GDM1 (cell line): ENCODE data around the gene DIP2B.

Source experiments
- DNase-seq: peaks from one replicate; lab custom pipeline; 2025; lab: John Stamatoyannopoulos, UW

The DIP2B gene

DNA sequence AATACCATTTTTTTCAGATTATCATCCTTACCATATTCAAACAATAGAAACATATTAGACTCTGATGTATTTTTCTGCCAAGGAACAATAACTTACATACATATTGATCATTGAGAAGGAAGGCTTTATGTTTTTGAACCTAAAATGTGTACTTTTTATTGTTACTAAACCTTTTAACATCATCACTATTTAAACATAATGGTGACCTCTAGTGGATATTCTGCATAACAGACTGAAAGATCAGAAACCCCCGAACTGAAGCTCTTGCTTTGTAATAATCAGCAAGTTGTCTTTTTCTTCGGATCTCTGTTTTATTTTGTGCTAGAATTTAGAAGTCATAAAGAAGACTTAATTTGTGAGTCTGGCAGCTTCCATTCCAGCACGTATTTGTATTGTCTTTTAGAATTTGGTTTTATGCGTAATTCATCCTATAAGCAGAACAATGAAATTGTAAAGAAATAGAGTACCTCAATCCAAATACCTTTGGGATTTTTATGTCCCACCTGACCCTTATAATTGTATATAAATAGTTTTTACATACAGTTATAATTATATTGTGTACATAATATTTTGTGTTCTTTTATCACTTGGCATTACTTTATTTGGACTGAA lies 133.2 kb downstream of the DIP2B start:
- DNase-seq = no peak

DNA sequence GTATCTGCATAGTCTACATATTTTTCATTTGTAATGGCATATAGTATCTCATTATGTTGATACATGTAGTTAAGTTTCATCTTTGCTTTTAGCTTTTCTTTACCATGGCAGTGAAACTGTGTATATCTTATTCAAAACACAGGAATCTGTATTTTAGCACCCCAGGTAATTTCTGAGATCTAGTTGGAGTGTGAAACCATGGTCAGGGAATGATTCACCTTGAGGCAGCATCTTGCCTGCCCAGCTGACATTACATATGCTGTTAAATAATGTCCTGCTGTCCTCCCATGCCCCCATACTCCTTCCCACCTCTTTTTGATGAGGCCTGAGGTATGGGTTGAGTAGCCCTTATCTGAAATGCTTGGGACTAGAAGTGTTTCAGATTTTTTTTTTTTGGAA lies 133.7 kb downstream of the DIP2B start:
- DNase-seq = no peak

DNA sequence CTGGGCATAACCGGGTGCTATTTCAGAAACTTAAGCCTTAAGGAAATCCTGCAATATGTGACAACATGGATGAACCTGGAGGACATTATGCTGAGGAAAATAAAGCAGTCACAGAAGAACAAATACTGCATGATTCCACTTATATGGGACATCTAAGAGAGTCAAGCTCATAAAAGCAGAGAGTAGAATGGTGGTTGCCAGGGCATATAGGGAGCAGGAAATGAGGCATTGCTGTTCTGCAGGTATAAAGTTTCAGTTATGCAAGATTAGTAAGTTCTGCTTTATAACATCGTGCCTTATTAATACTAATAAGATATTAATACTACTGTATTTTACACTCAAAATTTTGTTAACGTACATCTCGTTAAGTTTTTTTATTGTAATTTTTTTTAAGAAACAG lies 134.9 kb downstream of the DIP2B start:
- no peak for DNase-seq

DNA sequence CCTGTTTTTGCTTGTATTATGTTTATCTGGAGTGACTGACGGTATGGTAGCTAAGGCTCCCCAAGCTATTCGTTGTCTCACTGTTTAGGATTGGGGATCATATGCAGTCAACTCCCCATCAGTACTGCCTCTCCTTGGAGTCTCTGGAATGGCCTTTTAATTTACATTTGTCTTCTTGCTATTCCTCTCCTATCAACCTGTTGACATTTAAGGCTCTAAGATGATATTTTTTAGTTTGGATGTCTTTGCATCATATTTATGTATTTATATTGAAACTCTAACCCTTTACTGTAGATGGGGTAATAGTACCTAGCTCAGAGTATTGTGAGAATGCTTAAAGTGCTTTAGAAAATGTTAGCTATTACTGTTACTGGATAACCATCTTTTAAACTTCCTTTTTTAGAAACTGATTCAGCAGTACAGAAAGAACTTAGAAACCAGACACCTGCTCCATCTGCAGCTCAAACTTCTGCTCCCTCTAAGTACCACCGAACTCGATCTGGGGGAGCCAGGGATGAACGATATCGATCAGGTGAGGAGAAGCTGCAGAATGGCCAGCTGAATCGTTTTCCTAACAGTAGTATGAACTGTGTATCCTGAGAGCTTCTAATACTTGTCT lies 135.6 kb downstream of the DIP2B start:
- DNase-seq = no peak

DNA sequence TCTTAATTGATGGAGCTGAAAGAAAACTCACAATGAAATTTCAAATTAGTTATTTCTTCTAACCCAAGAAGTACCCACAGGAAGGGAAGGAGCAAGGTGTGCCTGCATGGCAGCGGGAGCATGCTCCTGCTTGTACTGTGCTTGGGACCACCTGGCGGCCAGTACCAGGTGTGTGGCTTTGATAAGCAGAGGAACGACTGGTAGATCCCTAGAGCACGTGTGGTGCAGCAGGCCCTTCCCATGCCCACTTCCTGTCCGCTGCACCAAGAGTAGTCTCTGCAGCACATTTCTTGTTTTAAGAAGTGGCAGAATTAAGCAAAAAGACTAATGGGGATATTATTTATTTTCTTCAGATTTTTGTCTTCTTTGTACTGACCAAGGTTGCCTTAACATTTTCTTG lies 136.8 kb downstream of the DIP2B start:
- DNase-seq = no peak

DNA sequence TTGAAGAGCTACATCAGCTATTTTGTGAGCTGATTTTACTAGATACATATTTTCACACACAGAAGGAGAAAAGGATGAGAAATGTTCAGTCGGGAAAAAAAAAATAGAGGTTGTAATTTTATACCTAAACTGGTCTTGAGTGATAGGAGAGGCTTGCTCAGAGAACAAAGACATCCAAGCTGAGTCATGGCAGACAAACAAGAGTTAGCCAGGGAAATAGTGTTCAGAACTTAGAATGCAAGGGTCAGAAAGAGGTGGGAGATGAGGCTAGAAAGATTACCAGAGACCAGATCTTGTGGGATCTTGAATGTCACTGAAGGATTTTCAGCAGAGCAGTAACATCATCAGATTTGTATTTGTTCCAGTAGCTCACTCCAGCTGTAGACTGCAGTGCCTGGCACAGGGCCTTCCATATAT lies 137.3 kb downstream of the DIP2B start:
- no peak for DNase-seq

DNA sequence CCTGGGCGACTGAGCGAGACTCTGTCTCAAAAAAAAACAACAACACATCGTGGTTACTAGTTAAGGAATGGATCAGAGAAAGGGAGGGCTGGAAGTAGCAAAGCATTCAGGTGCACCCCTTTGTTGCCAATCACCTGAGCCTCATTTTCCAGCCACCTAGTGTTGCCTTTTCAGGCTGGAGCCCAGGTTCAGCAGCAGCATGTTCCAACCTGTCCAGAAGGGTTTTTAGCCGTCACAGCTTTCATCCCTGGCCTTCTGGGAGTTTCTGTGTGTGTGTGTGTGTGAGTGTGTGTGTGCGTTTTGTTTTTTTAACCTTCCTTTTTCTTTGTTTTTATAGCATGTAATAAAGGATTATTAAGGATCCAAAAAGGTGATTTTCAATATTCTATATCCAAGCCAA lies 138.0 kb downstream of the DIP2B start:
- DNase-seq = no peak

DNA sequence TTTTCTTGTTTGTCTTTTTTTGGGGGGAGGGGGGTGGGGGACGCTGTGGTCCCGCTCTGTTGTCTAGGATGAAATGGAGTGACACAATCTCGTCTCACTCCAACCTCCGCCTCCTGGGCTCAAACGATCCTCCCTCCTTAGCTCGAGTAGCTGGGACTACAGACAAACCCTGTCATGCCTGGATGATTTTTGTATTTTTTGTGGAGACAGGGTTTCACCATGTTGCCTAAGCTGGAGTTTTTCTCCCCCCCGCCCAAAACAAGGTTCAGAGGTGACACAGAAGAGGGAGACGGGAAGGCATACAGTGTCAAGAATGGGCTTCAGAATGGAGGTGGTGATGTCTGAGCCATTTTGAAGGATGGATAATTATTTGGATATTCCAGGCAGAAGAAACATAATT lies 142.2 kb downstream of the DIP2B start:
- no peak for DNase-seq

DNA sequence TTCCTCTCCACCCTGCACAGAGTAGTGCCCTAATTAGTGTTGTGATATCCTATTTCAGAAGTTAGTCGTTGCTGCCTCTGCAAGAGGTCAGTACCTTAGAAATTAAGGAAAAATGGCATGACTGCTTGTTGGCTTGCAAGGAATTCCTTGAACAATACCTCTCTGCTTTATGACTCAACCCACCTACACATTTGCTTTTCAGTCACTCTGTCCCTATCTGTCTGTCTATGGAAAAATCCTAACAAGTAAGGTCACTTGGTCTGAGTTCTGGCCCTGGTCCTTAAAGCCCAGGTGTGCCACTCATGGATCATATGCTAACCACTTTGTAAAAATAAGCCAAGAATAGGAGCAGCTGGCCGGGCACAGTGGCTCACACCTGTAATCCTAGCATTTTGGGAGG lies 142.7 kb downstream of the DIP2B start:
- no peak for DNase-seq

DNA sequence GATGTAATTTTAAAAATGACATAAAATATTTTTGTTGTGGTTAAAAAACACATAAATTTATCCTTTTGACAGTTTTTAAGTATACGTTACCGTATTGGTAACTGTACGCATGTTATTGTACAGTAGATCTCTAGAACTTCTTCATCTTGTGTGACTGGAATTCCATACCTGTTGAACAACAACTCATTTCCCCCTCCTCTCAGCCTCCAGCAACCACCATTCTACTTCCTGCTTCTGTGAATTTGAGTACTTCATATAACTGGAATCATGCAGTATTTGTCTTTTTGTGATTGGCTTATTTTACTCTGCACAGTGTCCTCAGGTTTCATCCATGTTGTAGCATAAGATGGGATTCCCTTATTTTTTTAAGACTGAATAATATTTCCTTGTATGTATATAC lies 145.5 kb downstream of the DIP2B start:
- DNase-seq = no peak

DNA sequence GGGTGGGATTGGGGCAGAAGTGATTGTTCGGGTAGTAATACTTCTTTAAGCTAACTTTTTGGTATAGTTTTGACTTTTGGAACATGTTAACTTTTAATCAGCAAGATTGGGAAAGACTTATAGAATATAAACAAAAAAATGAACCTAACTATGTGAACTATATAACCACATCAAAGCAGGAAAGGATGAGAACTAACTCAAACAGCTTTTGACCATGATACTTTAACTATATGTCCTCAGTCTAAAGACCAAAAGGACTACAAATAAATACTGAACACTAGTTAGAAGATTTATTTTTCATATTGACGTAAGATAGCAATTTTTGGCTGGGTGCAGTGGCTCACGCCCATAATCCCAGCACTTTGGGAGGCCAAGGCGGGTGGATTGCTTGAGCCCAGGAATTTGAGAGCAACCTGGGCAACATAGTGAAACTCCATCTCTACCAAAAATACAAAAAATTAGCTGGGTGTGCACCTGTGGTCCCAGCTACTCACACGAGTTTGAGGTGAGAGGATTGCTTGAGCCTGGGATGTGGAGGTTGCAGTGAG lies 150.7 kb downstream of the DIP2B start:
- DNase-seq = no peak

DNA sequence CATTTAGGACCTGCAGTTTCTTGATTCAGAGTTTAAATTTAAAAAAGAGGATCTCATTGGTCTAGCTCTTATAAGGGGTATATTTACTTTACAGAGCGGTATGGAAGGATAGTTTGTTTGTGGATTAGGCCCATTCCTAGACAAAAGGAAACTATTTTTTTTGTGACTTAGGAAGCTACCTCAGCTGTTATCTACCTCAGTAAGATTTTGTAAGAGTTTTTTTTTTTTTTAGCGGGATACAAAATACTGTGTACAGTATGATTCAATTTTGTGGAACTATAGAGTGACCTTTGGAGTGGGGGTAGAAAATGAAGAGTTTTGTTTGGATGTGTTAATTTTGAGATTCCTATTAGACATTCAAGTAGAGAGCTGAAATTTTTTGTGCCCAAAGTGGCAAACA lies 154.5 kb downstream of the DIP2B start:
- DNase-seq = no peak

DNA sequence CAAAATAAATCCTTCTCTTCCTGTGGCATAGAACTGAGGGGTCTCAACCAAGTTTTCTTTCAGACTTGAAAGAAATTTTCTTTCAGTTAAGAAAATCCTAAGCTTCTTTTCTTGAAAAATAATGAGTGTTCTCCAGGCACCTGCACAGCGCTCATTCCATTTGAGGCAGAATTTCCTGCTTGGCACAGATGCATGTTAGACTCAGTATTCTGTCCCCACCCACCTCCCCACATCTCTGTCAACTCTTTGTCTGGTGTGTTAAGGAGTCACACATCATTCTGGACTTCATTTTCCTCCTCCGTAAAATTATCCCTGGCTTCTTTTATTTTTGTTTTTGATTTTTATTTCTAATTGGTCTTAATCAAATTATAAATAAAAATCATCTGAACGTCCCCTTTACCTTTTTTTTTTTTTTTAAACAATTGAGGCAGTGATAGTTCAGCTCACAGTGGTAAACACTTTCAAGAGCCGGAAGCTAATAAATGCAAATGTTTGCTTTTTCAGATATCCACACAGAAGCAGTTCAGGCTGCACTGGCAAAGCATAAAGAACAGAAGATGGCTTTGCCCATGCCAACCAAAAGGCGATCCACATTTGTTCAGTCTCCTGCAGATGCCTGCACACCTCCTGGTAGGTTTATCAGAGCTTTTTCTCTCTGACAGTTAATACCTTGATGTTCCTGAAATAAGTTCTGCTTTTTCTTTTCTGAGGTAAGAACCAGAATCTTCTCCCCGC lies 155.1 kb downstream of the DIP2B start:
- no peak for DNase-seq

DNA sequence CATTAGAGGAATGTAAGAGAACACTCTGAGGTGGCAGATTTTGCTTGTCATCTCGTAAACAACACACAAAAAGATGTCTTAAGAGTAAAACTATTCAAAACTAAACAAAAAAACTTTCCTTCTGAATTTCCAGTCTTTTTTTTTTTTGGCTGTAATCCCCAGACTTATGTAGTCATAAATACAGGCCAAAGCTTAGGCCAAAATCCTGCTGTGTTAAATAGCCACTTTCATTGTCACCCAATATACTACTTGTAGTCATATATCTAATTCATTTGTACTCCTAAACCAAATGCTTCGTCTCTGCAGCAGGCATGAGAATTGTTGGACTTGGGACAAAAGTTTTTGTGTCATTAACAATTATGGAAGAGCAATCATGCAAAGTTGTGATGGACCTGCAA lies 155.6 kb downstream of the DIP2B start:
- no peak for DNase-seq

DNA sequence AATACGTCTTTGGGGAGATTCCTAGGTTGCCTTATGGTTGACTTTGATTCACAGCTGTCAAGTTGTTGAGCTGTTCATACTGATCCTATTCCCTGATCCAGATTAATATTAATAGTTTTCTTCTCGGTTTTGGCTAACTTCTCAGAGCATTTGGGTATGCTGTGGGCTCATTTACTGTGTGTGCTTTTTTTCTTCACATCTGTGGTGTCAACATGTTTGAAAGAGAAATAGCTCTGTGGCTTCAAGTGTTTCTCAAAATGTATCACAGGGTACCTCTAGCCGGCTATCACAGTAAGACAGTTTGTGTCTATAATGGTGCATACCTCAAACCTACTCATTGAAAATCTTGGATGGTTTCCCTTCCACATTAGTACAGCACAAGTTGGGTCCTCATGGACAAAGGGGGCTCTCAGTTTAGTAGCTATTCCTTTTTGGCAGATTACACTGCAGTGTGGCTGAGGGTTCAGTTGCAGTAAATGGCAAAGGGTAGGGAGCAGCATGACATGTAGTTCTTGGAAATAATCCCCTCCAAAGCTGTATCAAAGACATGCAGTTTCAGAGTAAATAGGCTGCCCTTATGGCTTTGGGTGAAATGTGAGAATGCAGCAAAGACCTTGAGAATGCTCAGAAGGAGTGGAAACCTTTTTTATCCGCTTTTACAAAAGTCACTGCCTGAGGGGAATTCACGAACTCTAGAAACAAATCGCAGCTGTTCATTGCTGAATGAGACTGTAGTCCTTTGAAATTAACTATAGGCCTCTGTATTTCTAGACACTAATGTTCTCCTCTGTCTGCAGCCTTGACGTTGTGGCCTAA lies 156.7 kb downstream of the DIP2B start:
- DNase-seq = no peak

DNA sequence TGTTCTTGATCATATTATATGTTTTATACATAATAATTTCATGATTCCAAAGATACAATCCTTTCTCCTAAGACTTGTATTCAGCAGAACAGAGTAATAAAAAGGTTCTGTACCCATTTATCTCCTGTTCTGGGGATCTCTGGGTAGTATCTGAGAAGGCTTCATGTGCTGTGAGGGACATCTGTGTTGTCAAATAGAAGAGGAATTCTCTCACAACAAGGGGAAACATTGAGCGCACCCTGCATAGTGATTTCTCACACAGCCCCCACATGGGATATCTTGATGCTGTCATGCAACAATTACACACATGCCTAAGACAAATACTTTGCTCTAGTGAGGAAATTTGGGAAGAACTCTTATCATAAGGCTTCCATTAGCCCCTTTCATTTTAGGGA lies 157.3 kb downstream of the DIP2B start:
- no peak for DNase-seq

DNA sequence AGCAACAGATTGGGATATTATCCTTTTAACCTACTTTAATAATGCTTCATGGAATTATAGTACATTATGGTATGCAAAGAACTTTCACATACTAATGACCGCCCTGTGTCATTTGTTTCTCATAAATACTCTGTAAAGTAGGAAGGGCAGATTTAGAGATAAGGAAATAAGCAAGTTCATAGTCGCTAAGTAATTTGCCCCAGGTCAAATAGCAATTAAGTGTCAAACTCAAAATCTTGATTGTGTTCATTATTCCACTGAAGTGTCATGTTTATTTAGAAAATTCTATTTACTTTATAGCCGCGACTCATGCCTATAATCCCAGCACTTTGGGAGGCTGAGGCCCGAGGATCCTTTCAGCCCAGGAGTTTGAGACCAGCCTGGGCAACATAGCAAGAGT lies 160.4 kb downstream of the DIP2B start:
- DNase-seq = no peak

DNA sequence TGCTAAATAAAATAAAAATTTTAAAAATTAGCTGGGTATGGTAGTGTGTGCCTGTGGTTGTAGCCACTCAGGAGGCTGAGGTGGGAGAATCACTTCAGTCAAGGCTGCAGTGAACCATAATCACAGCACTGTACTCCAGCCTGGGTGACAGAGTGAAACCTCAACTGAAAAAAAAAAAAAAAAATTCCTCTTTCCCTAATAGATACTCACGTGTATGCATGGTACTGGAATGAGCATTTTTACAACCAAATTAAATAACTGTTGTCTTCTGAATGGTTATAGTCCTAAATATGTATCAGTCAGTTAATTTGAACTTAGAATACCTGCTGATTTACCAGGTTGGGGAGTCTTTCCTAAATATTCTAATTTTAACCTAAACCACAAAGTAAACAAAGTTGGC lies 160.8 kb downstream of the DIP2B start:
- no peak for DNase-seq

DNA sequence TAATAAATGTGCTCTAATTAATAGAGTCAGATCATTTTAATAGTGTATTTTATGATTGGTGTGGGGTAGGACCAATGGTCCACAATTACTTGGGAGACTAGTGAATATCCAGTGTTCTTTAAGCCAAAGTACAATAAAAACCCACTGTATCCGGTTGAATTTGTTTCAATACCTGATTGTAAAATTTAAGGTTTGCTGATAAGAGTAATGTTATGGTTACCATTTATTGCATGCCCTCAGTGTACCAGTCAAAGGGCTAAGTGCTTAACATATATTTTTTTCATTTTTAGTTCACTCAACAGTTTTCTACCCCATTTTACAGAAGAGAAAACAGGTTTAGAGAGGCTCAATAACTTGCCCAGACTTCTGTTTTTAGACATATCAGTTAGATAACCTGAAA lies 161.2 kb downstream of the DIP2B start:
- no peak for DNase-seq

DNA sequence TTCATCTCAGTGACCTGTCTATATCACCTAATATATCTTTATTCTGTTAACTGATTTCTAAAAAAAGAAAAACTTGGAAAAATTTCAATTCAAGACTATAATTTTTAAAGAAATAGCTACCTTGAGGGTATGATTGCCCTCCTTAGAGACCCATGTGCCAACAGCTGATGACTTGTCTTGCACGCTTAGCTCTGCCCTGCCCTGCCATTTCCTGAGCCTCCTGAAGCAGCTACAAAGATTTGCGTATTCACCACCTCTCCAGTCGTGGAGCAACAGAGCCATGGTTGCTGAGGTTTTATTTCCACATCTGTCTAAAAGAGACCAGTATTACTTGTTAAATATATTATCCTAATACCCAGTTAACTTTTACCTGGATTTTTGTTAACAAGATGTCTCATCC lies 167.4 kb downstream of the DIP2B start:
- DNase-seq = no peak

DNA sequence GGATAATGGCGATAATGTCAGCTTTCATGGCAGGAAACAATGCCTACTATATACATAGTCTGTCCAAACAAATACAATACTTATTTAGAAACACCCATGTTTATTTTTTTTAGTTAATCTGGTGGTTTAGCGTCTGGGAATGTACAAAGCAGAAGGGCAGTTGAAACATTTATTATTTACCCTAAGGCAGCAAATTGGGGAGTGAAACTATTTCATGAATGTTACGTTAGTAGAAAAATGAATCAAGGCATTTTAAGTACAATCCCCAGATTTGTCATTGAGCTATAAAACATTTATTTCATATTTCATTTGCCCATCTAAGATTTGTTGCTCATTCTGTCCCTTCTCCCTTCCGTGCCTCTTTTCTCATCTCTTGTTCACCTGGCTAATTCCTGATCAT lies 172.0 kb downstream of the DIP2B start:
- DNase-seq = no peak

DNA sequence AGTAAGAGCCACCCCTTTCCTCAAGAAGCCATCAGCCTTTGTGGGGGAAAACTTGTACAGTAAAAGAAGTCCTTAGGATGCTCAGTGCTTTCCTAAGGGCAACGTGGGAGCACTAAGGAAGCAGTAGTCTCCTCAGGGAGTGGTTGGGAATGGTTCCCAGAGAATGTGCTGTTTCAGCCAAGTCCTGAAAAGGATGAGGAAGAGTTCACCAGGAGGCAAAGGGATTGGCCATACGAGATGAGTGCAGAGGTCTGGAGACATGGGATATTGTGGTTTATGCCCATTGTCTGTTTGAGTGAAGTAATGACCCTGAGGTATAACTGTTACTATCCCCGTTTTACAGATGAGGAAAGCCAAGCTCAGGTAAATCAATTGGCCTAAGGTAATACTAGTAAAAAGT lies 173.1 kb downstream of the DIP2B start:
- no peak for DNase-seq
